Kidney (tissue), 14 donors: ENCODE data around the gene THTPA. TPM values are rescaled to one million over a fixed set of nuclear protein-coding genes. Genes with fewer than 3 reads are reported as not detected.

Source experiments
- DNase-seq, 5 donors: peaks; one replicate each; pipeline ENCODE4 v3.0.0-alpha.2; 2013 to 2020
- FAIRE-seq: peaks from 2 replicates; lab custom pipeline; 2012; peaks lifted over from hg19 to GRCh38; lab: Jason Lieb, UNC
- H3K27ac ChIP-seq, 2 donors: one replicate each; pipeline ENCODE4 v1.7.0; 2013; ENCODE audit warnings: low read depth in 2 of 2, low read length in 2 of 2, inconsistent platforms in 1 of 2
- H3K27me3 ChIP-seq: one replicate; pipeline ENCODE4 v1.7.1; 2013; ENCODE audit warnings: low read length, inconsistent platforms; ENCODE audit not compliant: control insufficient read depth, insufficient read depth
- H3K36me3 ChIP-seq, 3 donors: one replicate each; pipeline versions ENCODE4 v1.7.0 to v1.7.1; 2013; ENCODE audit warnings: low read length in 3 of 3, control low read depth in 1 of 3, inconsistent platforms in 1 of 3; ENCODE audit not compliant: insufficient read depth in 3 of 3, control insufficient read depth in 2 of 3
- H3K4me1 ChIP-seq, 3 donors: one replicate each; pipeline versions ENCODE4 v1.7.0 to v1.7.1; 2013; ENCODE audit warnings: low read length in 3 of 3, inconsistent platforms in 1 of 3, low read depth in 1 of 3; ENCODE audit not compliant: control insufficient read depth in 2 of 3, insufficient read depth in 2 of 3
- H3K4me3 ChIP-seq, 3 donors: one replicate each; pipeline versions ENCODE4 v1.7.0 to v1.8.1; 2013; ENCODE audit warnings: low read length in 3 of 3, control low read depth in 1 of 3, inconsistent platforms in 1 of 3
- H3K9ac ChIP-seq, 3 donors: one replicate each; pipeline versions ENCODE4 v1.7.0 to v1.7.1; 2013; ENCODE audit warnings: low read length in 3 of 3, control low read depth in 1 of 3, inconsistent platforms in 1 of 3
- H3K9me3 ChIP-seq, 3 donors: one replicate each; pipeline versions ENCODE4 v1.7.0 to v1.7.1; 2013; ENCODE audit warnings: low read length in 3 of 3, control low read depth in 1 of 3, inconsistent platforms in 1 of 3; ENCODE audit not compliant: control insufficient read depth in 2 of 3, insufficient read depth in 1 of 3
- CTCF ChIP-seq: IDR thresholded peaks from 3 replicates; pipeline ENCODE4 v1.5.1; 2012; ENCODE audit warnings: mild to moderate bottlenecking, moderate library complexity, borderline replicate concordance; ENCODE audit not compliant: insufficient read depth; ENCODE audit errors: extremely low read depth
- intact Hi-C: fragments of 100-400 bp; cut with DNase I; formaldehyde crosslinking; loops from one replicate; pipeline ENCODE4 v1.11.1; 2022
- polyA plus RNA-seq: library from polyadenylated mRNA; stranded (reverse); fragments of 350-450 nt; fragmentation: Illumina TruSeq; extraction: RNeasy Lipid Tissue Mini Kit (QIAGEN cat#74804); gene quantifications from one replicate; pipeline ENCODE4 v1.2.3, GENCODE V29; 2014; ENCODE audit warnings: low read depth, low replicate concordance; ENCODE audit not compliant: insufficient read depth
- total RNA-seq: library from RNA; stranded (reverse); fragmentation: NEBNext Ultra II Directional; extraction: Animal tissue kit (Norgen Biotek cat#: 25700); gene quantifications from one replicate; pipeline ENCODE4 v1.2.1, GENCODE V29; 2021
- donor health status: control.
- donor health status: control.
- donor health status: control.
- donor health status: control.
- donor health status: control.
- donor health status: DM: yes; HTN: yes; CAD: no.
- donor health status: Normal renal cell carcinoma (clear cell type).

Gene THTPA
- total and polyA plus RNA-seq, 2 donors from 2014 or later: 24.4 to 38.4 TPM

DNA sequence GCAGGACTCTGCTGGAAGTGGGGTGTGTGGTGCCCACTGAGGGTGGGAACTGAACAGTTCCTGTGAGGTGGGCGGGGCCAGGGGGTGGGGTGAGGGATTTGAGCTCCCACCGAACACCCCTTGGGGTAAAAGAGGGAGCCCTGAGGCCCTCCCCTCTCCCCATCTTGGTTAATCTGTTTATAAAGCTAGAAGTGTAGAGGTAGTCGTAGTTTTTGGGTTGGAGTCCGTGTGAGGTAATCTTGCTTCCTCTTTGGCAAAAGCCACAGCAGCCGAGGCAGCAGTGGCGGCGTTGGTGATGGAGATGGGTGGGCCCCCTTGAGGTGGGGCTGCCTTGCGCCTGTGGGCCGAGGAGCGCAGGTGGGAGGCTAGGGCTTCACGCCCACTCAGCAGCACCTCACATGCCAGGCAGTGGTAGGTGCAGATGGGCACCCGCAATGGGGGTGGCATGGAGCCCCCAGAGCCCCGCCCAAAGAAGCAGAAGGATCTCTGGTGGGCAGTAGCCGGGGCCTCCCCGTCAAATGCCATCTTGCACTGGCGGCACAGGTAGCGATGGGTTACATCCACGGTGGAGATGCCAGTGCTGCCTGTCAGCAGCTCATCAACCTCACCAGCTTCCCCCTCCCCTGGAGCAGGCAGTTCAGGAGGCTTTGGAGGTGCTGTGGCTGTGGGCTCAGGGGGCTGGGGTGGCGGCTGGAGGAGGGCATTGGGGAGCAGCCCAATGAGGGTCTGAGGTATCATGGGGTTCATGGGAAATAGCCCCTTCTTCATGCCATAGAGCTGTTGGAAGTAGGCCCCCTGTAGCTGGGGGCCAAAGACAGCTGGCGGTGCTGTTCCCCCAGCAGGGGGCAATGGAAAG is 34.1 kb upstream of the THTPA start:
- Histone ChIP-seq H3K4me3 (no peak overlapping the region), H3K27me3 (no peaks in the 10 kb centered on the region), H3K9ac (no peak overlapping the region), H3K27ac (no peak overlapping the region), H3K9me3 (no peaks in the 10 kb centered on the region), H3K4me1 (no peaks in the 10 kb centered on the region), H3K36me3 (no peaks in the 10 kb centered on the region)
- TF ChIP-seq CTCF: no peak
- no peak for DNase-seq
- FAIRE-seq: no peak
- intact Hi-C loops: no loop called here

DNA sequence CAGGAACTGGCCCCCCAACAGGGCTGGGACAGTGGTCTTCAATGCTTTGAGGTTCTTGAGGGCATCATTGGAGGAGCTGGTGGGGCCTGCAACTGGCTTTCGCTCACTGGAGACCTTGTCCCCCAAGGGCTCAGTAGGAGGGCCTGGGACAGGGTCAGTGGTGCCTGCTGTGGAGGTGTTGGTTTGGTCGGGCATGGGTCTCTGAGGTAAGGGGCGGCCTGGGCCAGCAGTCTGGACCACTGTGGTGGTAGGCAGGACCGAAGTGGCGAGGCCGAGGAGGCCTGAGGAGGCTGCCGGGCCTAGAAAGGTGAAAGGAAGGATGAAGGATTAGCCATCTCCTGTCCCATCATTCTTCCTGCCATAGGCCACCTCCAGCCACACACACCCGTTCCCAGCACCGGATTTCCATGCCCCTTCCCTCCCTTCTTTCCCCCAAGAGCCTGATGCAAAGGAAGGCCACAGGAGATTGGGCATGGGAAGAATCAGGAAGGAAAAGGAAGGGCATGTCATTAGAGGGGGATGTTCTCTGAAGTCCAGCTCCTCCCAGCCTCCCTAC is 33.4 kb upstream of the THTPA start:
- Histone ChIP-seq H3K27ac (no peak overlapping the region), H3K36me3 (no peaks in the 10 kb centered on the region), H3K9ac (no peak overlapping the region), H3K4me1 (no peaks in the 10 kb centered on the region), H3K9me3 (no peaks in the 10 kb centered on the region), H3K4me3 (no peak overlapping the region), H3K27me3 (no peaks in the 10 kb centered on the region)
- no peak for DNase-seq
- FAIRE-seq: no peak
- intact Hi-C loops: no loop called here
- TF ChIP-seq CTCF: no peak

GRCh38 chr14:23523229-23524016 is 32.6 kb upstream of the THTPA start:
- no peak for DNase-seq
- no peak for FAIRE-seq
- no peaks in the 10 kb centered on the region for H3K4me1 ChIP-seq
- H3K9me3 ChIP-seq: no peaks in the 10 kb centered on the region
- H3K36me3 ChIP-seq: no peaks in the 10 kb centered on the region
- no peak overlapping the region for H3K9ac ChIP-seq
- no peak overlapping the region for H3K4me3 ChIP-seq
- intact Hi-C loops: no loop called here
- H3K27me3 ChIP-seq: no peaks in the 10 kb centered on the region
- no peak overlapping the region for H3K27ac ChIP-seq
- TF ChIP-seq CTCF: no peak
